ENCODE measurements around the gene FRG2.
"Not testable (repeated sequence)": the region's sequence is repeated elsewhere in the genome, so short reads cannot be mapped to it uniquely, and the experiment has no call there.

FRG2 gene

DNA sequence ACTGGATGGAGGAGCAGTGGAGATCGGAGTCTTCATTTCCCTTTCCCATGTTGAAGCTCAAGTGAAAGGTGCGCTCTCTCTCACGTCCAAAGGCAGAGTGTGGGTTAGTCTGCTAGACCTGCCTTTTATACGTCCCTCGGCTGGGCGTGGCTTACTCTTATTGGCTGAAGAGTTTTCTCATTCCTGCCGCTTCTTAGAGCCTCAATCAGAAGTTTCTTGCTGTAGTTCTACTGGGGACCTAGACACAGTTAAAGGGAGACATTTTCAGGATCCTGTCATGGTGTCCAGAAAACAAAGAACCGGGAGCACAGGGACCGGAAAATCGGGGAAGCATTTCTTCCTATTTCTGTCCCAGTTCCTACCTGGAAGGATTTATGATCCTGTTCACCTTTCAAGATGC lies at the start of gene FRG2:
TSS of gene FRG2 (minus strand) at position 101 of the 400 bp plus-strand sequence. CDS start at position 49, 52 bp downstream.
- DNase-seq (ENCODE audit: low read depth): not testable (repeated sequence)

DNA sequence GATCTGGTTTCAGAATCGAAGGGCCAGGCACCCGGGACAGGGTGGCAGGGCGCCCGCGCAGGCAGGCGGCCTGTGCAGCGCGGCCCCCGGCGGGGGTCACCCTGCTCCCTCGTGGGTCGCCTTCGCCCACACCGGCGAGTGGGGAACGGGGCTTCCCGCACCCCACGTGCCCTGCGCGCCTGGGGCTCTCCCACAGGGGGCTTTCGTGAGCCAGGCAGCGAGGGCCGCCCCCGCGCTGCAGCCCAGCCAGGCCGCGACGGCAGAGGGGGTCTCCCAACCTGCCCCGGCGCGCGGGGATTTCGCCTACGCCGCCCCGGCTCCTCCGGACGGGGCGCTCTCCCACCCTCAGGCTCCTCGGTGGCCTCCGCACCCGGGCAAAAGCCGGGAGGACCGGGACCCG lies 41.3 kb upstream of the FRG2 start:
- not testable (repeated sequence) for DNase-seq (ENCODE audit: low read depth)

DNA sequence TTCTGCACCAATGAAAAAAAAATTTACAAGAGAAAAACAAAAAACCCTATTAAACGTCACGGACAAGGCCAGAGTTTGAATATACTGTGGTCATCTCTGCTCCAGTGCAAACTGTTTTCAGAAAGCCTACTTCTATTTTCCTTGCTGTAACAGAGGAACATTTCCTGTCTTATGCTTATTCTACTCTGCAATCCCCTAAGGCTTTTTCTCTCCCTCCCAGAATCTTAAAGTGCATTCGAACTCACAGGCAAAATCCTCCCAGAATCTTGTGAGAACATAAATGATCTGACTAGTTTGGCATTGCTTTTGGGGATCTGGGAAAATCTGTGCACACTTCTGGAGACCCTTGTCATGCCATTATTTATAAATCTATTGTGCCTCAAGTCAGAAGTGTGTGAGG lies 37.7 kb upstream of the FRG2 start:
- not testable (repeated sequence) for DNase-seq (ENCODE audit: low read depth)

DNA sequence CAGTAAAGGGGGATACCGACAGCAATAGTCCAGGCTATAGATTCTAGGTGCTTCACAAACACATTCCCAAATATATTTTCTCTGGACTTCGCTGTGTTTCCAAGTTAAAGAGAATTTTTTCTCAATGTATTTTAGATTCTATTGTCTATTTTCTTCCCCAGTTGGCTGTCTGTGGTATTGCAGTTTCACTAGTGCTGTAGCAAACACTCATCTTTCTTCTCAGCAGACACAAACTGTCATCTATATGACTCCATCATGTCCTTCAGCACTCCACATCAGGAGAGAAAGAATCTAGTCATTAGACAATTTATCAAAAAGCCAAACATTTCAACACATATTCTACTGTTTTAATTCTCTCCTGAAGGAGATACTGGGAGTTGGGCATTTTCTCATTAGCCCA lies 37.3 kb upstream of the FRG2 start, which contains the start of gene DBET:
TSS of gene DBET (plus strand) at position 161 of the 400 bp plus-strand sequence.
- not testable (repeated sequence) for DNase-seq (ENCODE audit: low read depth)

DNA sequence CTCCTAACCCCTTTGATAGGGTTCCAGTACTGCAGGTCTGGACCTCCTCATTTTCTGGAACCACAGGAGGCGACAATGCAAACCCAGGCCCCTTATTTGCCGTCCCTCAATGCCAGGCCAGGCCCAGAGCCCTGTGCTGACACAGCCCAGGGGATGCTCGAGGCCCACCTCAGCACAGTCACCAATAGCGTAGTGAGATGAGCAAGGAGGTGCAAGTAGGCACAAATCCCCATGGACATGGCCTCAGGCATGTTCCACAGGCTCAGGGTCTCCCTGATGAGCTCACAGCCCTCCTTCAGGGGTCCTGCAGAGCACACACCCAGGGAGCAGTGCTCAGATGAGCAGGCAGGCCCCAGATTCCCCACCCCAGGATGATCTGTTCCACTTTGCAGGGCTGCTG lies 31.9 kb upstream of the FRG2 start:
- not testable (repeated sequence) for DNase-seq (ENCODE audit: low read depth)

DNA sequence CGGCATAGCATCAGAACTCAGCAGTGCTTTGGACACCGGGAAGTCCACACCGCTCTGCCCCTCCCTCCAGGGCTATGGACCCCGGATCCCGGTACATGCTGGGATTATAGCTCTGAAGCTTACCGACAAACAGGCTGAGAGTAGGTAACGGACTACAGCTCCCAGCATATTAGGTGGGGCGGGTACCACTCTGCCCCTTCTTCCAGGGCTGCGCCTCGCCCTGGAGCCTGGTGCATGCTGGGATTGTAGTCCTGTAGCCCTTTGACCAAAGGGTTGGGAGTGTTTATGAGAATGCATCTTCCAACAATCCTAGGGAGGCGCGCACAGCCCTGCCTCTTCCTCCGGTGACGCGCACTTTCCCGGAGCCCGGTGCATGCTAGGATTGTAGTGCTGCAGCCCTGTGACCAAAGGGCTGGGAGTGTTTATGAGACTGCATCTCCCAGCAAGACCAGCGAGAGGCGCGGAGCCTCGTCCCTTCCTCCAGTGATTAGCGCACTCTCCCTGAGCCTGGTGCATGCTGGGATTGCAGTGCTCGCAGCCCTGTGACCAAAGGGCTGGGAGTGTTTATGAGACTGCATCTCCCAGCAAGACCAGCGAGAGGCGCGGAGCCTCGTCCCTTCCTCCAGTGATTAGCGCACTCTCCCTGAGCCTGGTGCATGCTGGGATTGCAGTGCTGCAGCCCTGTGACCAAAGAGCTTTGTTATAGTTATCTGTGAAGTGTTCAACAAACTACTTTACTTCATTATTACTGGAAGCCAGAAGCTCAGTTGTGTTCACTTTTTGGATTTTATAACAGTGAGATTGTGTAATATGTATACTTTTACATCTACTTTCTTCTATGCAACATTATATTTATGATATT lies 22.6 kb upstream of the FRG2 start:
- DNase-seq (ENCODE audit: low read depth): not testable (repeated sequence)

DNA sequence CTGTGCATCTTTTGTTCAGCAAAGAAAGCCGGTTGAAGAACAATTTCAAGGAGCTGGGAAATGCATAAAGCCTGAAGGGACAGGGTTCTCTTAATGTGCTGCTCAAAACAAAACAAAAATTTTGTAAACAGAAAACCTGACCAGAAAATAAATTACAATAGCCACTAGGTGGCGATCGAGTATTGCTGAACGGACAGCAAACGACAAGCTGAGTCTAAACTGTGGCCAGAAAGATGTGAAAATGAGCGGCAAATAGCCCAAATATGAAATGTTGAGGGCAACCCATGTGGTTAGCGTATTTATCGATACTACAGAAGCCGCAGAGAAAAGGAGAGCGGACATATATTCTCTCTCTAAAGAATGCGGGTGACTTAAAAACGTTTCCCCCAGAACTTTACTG lies 20.6 kb upstream of the FRG2 start:
- DNase-seq (ENCODE audit: low read depth): not testable (repeated sequence)

DNA sequence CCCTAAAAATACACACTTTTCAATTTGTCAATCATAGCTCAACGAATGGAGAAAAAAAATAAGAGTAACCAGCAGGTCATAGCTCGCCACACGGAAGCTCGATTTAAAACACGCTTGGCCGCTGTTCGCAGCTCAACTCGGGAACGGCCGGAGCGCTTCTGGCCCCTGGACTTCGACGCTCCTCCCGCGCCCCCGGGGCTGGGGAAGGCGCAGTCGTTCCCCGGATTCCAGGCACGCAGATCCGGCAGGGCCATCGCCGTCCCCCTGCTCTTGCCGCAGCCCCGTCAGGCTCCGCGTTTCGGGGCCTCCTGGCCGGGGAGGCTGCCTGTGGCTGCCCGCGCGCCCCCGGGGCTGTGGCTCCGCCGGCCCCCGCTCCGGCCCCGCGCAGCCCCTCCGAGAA lies 13.8 kb upstream of the FRG2 start:
- DNase-seq (ENCODE audit: low read depth): not testable (repeated sequence)

DNA sequence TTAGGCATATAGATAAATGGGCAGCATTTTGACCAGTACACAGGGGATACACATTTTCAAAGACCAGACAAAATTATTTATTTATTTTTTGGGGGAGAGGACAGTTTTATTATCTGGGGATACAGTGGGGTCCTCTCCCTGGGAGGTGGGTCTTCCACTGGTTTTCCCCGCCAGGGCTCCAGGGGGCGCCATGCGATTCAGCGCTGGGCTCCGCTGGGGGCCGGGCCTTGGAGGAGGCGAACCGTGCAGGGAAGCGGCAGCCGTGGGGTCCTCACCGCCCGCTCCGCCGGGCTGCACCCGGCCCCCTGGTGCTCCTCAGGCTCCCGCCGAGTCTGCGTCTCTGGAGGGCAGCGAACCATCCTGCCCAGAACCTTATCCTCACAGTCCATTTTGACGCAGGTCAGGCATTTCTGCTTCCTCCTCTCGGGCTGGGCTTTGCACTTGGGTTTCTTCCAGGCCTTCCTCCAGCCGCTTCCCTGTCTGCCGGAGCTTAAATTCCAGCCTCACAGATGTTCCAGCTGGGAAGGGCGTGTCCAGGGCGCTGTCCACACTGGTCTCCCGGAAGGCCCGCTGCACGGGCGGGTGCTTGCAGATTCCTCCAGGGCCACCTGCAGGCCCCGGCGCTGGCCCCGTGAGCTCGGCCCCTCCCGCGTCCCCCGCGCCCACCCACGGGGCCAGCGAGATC lies 10.8 kb upstream of the FRG2 start:
- not testable (repeated sequence) for DNase-seq (ENCODE audit: low read depth)

DNA sequence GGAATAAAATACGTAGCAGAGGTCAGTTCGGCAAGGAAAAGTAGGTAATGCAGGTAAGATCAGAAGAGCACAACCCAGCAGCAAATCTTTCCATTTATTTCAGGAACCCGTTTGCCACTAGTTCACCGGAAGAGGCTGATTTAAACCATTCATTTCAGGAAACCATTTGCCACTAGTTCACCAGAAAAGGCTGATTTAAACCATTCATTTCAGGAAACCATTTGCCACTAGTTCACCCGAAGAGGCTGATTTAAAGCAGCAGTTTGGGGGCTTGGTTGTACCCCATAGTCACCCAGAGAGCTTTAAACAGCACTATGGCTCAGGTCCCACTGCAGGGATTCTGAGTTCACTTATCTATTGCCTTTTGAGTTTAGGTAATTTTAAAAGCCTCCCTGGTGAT lies 4.2 kb upstream of the FRG2 start:
- DNase-seq (ENCODE audit: low read depth): not testable (repeated sequence)

DNA sequence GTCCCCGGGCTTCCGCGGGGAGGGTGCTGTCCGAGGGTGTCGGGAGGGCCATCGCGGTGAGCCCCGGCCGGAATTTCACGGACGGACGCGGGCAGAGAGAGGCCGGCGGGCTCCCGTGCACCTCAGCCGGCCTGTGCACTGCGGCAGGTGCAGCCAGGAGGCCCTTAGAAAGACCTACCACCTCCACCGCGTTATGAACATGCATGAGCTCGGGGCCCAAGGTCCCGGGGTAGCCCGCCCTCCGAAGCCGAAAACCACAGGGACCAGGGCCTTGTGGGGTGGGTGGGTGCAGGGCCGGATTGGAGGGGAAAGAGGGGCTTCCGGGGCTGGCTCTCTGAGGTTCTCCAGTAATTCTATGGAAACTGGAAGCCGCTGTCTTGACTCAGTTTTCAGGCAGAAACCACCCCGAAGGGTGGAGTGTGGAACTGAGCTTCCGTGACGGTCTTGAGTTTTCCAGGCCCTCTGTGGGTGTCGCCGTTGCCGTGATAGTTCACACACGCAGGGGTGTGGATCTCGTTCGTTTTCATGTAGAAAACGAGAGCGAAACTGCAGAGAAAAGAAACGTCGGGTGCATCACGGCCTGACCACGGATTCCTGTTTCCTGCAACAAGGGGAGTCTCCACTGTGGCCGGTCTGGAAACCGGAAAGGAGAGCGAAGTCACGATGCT lies 4.3 kb downstream of the FRG2 start:
- DNase-seq (ENCODE audit: low read depth): not testable (repeated sequence)

DNA sequence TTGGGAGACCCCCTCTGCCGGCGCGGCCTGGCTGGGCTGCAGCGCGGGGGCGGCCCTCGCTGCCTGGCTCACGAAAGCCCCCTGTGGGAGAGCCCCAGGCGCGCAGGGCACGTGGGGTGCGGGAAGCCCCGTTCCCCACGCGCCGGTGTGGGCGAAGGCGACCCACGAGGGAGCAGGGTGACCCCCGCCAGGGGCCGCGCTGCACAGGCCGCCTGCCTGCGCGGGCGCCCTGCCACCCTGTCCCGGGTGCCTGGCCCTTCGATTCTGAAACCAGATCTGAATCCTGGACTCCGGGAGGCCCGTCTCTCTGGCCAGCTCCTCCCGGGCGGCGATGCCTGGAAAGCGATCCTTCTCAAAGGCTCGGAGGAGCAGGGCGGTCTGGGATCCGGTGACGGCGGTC lies 5.1 kb downstream of the FRG2 start:
- DNase-seq (ENCODE audit: low read depth): not testable (repeated sequence)

DNA sequence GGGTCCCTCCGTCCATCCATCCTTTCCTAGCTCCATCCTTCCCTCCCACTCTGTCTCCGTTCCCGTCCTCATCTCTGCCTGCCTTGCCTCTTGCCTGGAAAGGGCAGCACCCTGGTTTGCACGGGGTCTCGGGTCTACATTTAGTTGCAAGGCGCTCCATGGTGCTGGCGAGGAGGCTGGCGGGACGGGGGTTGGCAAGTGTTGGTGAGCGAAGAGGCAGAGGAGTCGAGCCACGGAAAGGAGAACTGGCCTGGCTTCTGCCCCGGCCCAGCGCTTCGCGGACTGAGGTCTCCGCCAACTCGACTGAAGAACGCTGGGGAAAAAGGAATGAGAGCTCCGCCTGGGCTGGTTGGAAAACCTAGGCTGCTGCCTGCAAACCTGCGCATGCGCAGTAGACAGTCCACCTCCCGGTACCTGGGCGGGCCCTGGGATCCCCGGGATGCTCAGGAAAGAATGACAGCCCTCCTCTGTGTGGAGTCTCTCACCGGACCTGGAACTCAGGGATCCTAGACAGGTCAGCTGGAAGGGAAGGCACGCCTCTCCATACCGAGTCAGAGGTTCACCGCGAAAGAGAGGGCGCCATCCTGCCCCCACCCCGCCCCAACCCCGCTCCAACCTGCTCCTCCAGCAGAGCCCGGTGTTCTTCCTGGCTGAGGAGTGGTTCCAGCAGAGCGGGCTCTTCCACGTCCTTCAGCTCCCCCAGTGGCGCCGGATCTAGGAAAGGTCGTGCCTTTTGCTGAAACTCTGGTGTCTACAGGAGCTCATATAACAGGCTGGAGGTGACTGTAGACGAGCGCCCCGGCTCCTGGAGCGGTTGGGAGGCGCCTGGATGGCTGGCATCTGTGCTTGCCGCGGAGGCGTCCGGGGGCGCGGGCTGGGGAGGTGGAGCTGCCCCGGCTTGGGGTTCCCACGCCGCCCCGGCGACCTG lies 6.0 kb downstream of the FRG2 start:
- DNase-seq (ENCODE audit: low read depth): no peak

DNA sequence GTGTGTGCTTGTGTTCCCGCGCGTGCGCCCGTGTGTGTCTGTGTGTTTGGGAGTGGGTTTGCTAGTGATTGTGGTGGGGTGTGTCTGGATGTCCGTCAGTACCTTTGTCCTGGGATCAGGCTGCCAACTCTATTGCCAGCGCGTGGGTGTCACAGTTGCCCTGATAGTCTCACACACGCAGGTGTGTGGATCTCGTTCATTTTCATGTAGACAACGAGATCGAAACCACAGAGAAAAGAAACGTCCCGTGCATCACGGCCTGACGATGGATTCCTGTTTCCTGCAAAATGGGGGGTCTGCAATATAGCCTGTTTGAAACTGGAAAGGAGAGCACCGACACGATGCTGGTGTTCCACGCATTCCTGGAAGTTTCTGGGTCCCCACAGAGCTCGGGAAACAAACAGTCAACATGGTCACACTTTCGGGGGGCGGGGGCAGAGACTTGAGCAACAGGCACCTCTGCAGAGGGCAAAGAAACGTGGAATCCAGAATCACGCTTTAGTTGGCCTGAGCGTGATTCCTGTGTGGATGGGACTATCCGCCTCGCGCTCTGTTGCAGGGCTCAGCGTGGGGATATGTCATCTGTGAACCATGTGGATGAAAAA lies 7.1 kb downstream of the FRG2 start:
- not testable (repeated sequence) for DNase-seq (ENCODE audit: low read depth)

DNA sequence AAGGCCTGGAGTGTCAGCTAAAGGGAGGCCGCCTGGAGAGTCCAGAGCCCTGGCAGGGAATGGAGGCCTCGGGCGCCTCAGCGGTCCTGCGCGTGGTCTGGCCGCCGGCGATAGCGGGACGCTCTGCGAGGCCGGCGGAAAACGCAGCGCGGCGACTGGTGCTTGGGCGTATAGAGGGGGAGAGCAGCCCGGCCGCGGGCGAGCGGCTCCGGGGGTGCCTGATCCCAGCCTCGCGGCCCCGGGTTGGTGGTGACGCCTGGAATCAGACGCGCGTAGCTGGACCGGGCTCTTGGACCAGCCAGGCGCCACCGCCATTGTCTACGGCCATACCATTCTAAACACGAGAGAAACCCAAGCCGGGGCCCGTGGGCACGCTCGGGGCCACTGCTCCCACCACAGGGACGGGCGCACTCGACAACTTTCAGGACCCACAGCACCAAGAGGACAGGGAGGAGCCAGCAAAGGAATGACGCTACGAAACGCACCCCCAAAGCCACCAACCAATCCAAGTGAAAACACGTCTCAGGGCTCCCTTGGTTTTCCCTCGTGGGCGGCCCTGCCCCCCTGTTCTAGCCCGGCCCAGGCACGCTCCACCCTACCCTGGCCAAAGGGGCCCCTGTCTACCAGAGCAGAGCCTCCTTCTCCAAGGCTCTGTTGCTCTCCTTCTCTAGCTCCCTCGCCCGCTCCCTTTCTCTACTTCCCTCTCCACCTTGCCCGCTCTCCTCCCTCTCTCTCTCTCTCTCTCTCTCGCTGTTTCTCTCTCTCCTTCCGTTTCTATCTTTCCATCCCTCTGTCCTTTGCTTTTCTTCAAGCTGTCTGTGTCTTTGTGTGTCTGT lies 7.8 kb downstream of the FRG2 start:
- no peak for DNase-seq (ENCODE audit: low read depth)

DNA sequence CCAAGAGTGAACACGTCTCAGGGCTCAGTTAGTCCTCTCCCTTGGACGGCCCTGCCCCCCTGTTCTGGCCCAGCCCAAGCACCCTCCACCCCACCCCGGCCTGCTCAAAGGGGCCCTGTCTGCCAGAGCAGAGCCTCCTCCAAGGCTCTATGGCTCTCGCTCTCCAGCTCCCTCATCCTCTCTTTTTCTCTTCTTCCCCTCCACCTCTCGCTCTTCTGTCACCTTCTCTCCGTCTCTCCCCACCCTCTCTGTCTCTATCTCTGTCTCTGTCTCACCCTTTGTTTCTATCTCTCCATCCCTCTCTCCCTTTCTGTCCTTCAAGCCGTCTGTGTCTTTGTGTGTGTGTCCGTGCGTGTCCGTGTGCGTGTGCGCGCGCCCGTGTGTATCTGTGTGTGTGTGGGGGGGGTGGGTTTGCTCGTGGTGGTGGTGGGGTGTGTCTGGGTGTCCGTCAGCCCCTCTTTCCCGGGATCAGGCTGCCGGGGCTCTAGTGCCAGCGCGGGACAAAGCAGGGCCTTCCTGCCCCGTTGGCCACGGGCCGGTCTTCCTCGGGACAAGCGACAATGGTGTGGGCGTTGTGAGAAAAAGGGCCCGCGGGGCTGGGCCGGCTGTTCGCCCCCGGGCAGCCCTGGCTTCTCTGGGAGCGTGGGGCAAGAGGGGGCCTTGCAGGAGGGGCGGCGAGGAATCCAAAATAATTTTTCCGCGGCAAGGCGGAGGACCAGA lies 8.7 kb downstream of the FRG2 start:
- DNase-seq (ENCODE audit: low read depth): no peak

DNA sequence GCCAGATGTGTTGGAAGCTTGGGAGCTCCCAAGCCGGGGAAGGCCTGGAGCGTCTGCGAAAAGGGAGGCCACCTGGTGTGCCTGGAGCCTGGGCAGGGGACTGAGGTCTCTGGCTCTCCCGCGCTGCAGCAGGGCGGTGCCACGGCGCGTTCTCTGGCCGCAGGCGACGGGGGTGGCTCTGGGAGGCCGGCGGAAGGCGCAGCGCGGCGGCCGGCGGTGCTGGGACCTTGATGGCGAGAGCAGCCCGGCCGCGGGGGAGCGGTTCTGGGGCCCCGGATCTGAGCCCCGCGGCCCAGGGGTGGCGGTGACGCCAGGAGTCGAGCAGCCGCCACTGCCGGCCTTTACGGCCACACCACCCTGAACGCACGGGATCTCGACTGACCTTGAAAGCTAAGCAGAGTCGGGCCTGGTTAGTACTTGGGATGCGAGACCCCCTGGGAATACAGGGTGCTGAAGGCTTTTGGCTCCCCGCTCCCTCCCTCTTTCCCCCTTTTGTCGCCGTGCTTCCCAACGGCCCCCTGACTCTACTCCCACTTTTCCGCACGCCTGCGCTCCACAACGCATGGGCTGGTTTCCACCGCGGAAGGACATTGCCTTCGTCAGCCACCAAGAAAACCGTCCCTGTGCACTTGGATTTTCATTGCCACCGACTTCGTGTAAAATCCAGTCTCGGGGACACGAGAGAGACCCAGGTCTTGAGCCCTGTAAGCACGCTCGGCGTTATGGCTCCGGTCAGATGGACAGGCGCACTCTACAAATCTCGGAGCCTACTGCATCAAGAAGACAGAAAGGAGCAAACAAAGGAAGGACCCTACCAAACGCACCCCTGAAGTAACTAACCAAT lies 9.5 kb downstream of the FRG2 start:
- no peak for DNase-seq (ENCODE audit: low read depth)
